PC-9 (cell line): Measurements from ENCODE around the gene ADTRP. TPM values are rescaled to one million over a fixed set of nuclear protein-coding genes. Genes with fewer than 3 reads are reported as not detected.

ENCODE experiments used
- BruUV-seq: library from RNA; stranded (reverse); fragments of 400-500 nt; replicated peaks from 2 replicates; lab custom pipeline; 2021; lab: Mats Ljungman, UMichigan
- CTCF ChIA-PET: fragments of 300-600 bp; sonication (Branson Sonifier 250); formaldehyde crosslinking; loops from one replicate; lab custom pipeline; 2022; ENCODE audit warnings: antibody characterized with exemption; lab: Charles Lee
- POLR2A ChIA-PET: fragments of 300-600 bp; sonication (Branson Sonifier 250); formaldehyde crosslinking; loops from one replicate; lab custom pipeline; 2022; ENCODE audit warnings: antibody characterized with exemption; ENCODE audit not compliant: unreplicated experiment; lab: Charles Lee
- DNase-seq, 2 experiments: peaks; one replicate each; pipeline versions ENCODE4 v3.0.0 to v3.0.0-alpha.2; 2015 to 2022; ENCODE audit warnings: mixed read lengths in 1 of 2
- H2AFZ ChIP-seq: fragments of 200-600 bp; sonication (generic); 2 replicates; pipeline ENCODE4 v1.8.1; 2017; ENCODE audit warnings: antibody characterized with exemption
- H3F3A ChIP-seq: fragments of 200-600 bp; sonication (generic); 2 replicates; pipeline ENCODE4 v1.8.1; 2017; ENCODE audit warnings: antibody characterized with exemption, mild to moderate bottlenecking, low read depth; ENCODE audit not compliant: insufficient read depth
- H3K27ac ChIP-seq: fragments of 200-600 bp; sonication (generic); 2 replicates; pipeline ENCODE4 v1.6.1; 2016; ENCODE audit warnings: mixed run types
- H3K27me3 ChIP-seq: fragments of 200-600 bp; sonication (generic); 2 replicates; pipeline ENCODE4 v1.6.1; 2016; ENCODE audit warnings: low read depth, mixed run types; ENCODE audit not compliant: insufficient read depth
- H3K36me3 ChIP-seq: fragments of 200-600 bp; sonication (generic); 2 replicates; pipeline ENCODE4 v1.6.1; 2016; ENCODE audit warnings: low read depth, mixed run types
- H3K4me1 ChIP-seq: fragments of 200-600 bp; sonication (generic); replicated peaks from 2 replicates; pipeline ENCODE4 v1.6.1; 2016; ENCODE audit warnings: mixed run types; ENCODE audit not compliant: insufficient read depth
- H3K4me2 ChIP-seq: fragments of 200-600 bp; sonication (generic); 2 replicates; pipeline ENCODE4 v1.6.1; 2017; ENCODE audit warnings: mixed run types
- H3K4me3 ChIP-seq: fragments of 200-600 bp; sonication (generic); 2 replicates; pipeline ENCODE4 v1.6.1; 2016; ENCODE audit warnings: mixed run types
- H3K79me2 ChIP-seq: fragments of 200-600 bp; sonication (generic); 2 replicates; pipeline ENCODE4 v1.6.1; 2017; ENCODE audit warnings: low read depth, mixed run types
- H3K9me2 ChIP-seq: fragments of 200-600 bp; sonication (generic); 2 replicates; pipeline ENCODE4 v1.8.1; 2017; ENCODE audit warnings: mild to moderate bottlenecking; ENCODE audit not compliant: insufficient read depth
- H3K9me3 ChIP-seq: fragments of 200-600 bp; sonication (generic); 2 replicates; pipeline ENCODE4 v1.8.1; 2016; ENCODE audit warnings: low read depth; ENCODE audit not compliant: insufficient read depth
- H4K20me1 ChIP-seq: fragments of 200-600 bp; sonication (generic); 2 replicates; pipeline ENCODE4 v1.8.1; 2017; ENCODE audit not compliant: insufficient read depth
- EZH2 ChIP-seq: fragments of 200-600 bp; sonication (generic); IDR thresholded peaks from 2 replicates; pipeline ENCODE4 v1.8.0; 2017; ENCODE audit warnings: antibody characterized with exemption, low read depth
- intact Hi-C: fragments of 100-400 bp; cut with micrococcal nuclease; formaldehyde crosslinking; loops from one replicate; pipeline ENCODE4 v1.10.0; 2022; ENCODE audit not compliant: unreplicated experiment
- total RNA-seq: library from RNA; stranded (reverse); gene quantifications from 2 replicates; pipeline ENCODE4 v1.2.3, GENCODE V29; 2021
- TF ChIP-seq, protein P1 (sequence below): fragments of 200-600 bp; sonication (generic); conservative IDR thresholded peaks from 2 replicates; pipeline ENCODE4 v1.6.1; 2017; ENCODE audit warnings: mixed run types, antibody characterized with exemption, mild to moderate bottlenecking, moderate library complexity

Gene ADTRP
- total RNA-seq, 1 experiment from 2014 or later, result 4.1 TPM

GRCh38 chr6:11730641-11731040 lies 48.0 kb downstream of the ADTRP start:
- Histone ChIP-seq H3K4me3 (no peak overlapping the region), H3K9me2 (no peaks in the 10 kb centered on the region), H3K79me2 (no peaks in the 10 kb centered on the region), H3K9me3 (no peaks in the 10 kb centered on the region), H3K4me2 (no peak overlapping the region), H4K20me1 (no peaks in the 10 kb centered on the region), H3K27ac (no peak overlapping the region), H3K36me3 (no peaks in the 10 kb centered on the region), H3K27me3 (no peaks in the 10 kb centered on the region), H3F3A (peaks cover 12% of the 10 kb centered on the region), H3K4me1 (peaks cover 15% of the 10 kb centered on the region), H2AFZ (no peak overlapping the region)
- intact Hi-C loops, result no loop called here
- TF ChIP-seq, protein P1, sequence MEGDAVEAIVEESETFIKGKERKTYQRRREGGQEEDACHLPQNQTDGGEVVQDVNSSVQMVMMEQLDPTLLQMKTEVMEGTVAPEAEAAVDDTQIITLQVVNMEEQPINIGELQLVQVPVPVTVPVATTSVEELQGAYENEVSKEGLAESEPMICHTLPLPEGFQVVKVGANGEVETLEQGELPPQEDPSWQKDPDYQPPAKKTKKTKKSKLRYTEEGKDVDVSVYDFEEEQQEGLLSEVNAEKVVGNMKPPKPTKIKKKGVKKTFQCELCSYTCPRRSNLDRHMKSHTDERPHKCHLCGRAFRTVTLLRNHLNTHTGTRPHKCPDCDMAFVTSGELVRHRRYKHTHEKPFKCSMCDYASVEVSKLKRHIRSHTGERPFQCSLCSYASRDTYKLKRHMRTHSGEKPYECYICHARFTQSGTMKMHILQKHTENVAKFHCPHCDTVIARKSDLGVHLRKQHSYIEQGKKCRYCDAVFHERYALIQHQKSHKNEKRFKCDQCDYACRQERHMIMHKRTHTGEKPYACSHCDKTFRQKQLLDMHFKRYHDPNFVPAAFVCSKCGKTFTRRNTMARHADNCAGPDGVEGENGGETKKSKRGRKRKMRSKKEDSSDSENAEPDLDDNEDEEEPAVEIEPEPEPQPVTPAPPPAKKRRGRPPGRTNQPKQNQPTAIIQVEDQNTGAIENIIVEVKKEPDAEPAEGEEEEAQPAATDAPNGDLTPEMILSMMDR, result no peak
- no peak for TF ChIP-seq EZH2
- no TSS peak for BruUV-seq
- no peak for DNase-seq
- ChIA-PET CTCF (no interaction called here), POLR2A (no interaction called here)

DNA sequence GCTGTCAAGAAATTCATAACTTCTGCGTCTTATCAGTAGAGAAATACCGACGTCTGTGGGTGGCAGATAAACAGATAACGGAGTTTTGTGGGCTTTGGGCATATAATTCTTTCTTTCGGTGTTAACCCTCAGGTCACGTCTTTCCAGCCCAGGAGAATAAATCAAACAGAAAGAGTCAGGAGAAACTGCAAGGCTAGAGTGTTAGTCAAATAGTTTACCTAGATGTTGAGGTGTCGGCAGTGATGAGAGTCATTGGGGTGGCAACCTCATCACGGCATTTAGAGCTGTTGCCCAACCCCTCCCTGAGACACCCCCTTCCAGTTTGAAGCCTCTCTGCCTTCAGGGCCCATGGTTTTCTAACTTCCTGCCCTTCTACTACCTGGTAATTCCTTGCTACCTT lies 49.5 kb downstream of the ADTRP start:
- Histone ChIP-seq H3K4me2 (no peak overlapping the region), H3K9me2 (no peaks in the 10 kb centered on the region), H3K4me3 (no peak overlapping the region), H3K4me1 (no peaks in the 10 kb centered on the region), H3K36me3 (no peaks in the 10 kb centered on the region), H2AFZ (no peak overlapping the region), H3K27me3 (no peaks in the 10 kb centered on the region), H3K27ac (no peak overlapping the region), H3K79me2 (no peaks in the 10 kb centered on the region), H3F3A (no peaks in the 10 kb centered on the region), H3K9me3 (no peaks in the 10 kb centered on the region), H4K20me1 (no peaks in the 10 kb centered on the region)
- CTCF ChIA-PET, result no interaction called here
- intact Hi-C loops, result no loop called here
- no peak for DNase-seq
- BruUV-seq, result no TSS peak
- POLR2A ChIA-PET, result no interaction called here
- TF ChIP-seq, protein P1, result no peak

- no peak overlapping the region for H3K27ac ChIP-seq
- intact Hi-C loops, result no loop called here
- no peaks in the 10 kb centered on the region for H3K27me3 ChIP-seq
- DNase-seq, result no peak
- no peaks in the 10 kb centered on the region for H3K9me2 ChIP-seq
- ChIA-PET POLR2A (no interaction called here), CTCF (no interaction called here)
- no peaks in the 10 kb centered on the region for H3K4me1 ChIP-seq
- no peak overlapping the region for H3K4me3 ChIP-seq
- no peaks in the 10 kb centered on the region for H3K9me3 ChIP-seq
- H3K79me2 ChIP-seq, result no peaks in the 10 kb centered on the region
- H3K4me2 ChIP-seq, result no peak overlapping the region
- no peaks in the 10 kb centered on the region for H3F3A ChIP-seq
- no peaks in the 10 kb centered on the region for H4K20me1 ChIP-seq
- no TSS peak for BruUV-seq
- H3K36me3 ChIP-seq, result no peaks in the 10 kb centered on the region
- H2AFZ ChIP-seq, result no peak overlapping the region
- TF ChIP-seq, protein P1, result no peak
- TF ChIP-seq EZH2, result no peak
These were observed 50.3 kb downstream of the ADTRP start for GRCh38 chr6:11727998-11728961.
